ENCODE measurements around the gene RAB3GAP1. TPM values are rescaled to one million over a fixed set of nuclear protein-coding genes. Genes with fewer than 3 reads are reported as not detected.

RAB3GAP1 gene
- total RNA-seq, 1 experiment from 2014 or later = 32.0 TPM

- Histone ChIP-seq H2AK5ac (ENCODE audit: insufficient read length, low read length) (no peak overlapping the region), H3K9me3 (ENCODE audit: control insufficient read depth, low read depth, low read length) (no peaks in the 10 kb centered on the region), H3K79me1 (ENCODE audit: insufficient read depth, low read depth, low read length, poor library complexity, severe bottlenecking) (no peaks in the 10 kb centered on the region), H3K27me3 (ENCODE audit: insufficient read depth, low read length) (no peaks in the 10 kb centered on the region), H2BK120ac (ENCODE audit: low read depth, low read length, poor library complexity, severe bottlenecking) (no peak overlapping the region), H4K8ac (replicated peaks; ENCODE audit: insufficient read length, low read depth, low read length) (no peak overlapping the region), H3K4ac (ENCODE audit: low read depth, low read length) (no peak overlapping the region), H2AFZ (ENCODE audit: low read length) (no peak overlapping the region), H2BK12ac (ENCODE audit: insufficient read length, low read depth, low read length) (no peak overlapping the region), H3K79me2 (ENCODE audit: insufficient read depth, low read length) (no peaks in the 10 kb centered on the region), H3K27ac (ENCODE audit: insufficient read length, low read depth, low read length) (no peak overlapping the region), H4K5ac (ENCODE audit: insufficient read length, low read depth, low read length) (no peak overlapping the region), H4K91ac (ENCODE audit: insufficient read length, low read depth, low read length) (no peak overlapping the region), H3T11ph (ENCODE audit: low read length) (no peak overlapping the region), H3K4me2 (ENCODE audit: insufficient read depth, insufficient read length, low read length) (no peak overlapping the region), H3K18ac (ENCODE audit: insufficient read length, low read depth, low read length) (no peak overlapping the region), H2BK15ac (ENCODE audit: low read depth, low read length) (no peak overlapping the region), H3K9ac (ENCODE audit: extremely low read depth, insufficient read length, low read length) (no peak overlapping the region), H3K56ac (ENCODE audit: insufficient read length, low read depth, low read length) (no peak overlapping the region), H3K23ac (ENCODE audit: insufficient read length, low read depth, low read length) (no peak overlapping the region), H3K23me2 (ENCODE audit: insufficient read length, low read depth, low read length, poor library complexity, severe bottlenecking) (no peaks in the 10 kb centered on the region), H3K4me1 (ENCODE audit: insufficient read depth, low read length) (no peaks in the 10 kb centered on the region), H2BK5ac (ENCODE audit: insufficient read length, low read length) (no peak overlapping the region), H3K14ac (ENCODE audit: insufficient read depth, low read length) (no peak overlapping the region), H4K20me1 (ENCODE audit: control insufficient read depth, insufficient read depth, insufficient read length) (no peaks in the 10 kb centered on the region), H2BK20ac (ENCODE audit: low read depth, low read length, poor library complexity, severe bottlenecking) (no peak overlapping the region)
- no peak overlapping the region for H3K27ac Mint-ChIP-seq
- H3K4me1 Mint-ChIP-seq = peaks cover 2 to 3% of the 10 kb centered on the region in 2 experiments
- peaks cover 2 to 6% (median 3%) of the 10 kb centered on the region in 3 experiments; a peak in 4 of 7 replicates for H3K36me3 Mint-ChIP-seq (ENCODE audit: insufficient read depth in 1 of 3, low read depth in 3 of 3)
- H3K4me3 Mint-ChIP-seq = no peak overlapping the region
- H3K9me3 Mint-ChIP-seq = no peaks in the 10 kb centered on the region
- no peak for DNase-seq
- WGBS (ENCODE audit: extremely low coverage, insufficient read length, low lambda C conversion rate) = no CpG with 5 or more reads among the region's 2 CpGs
- TF ChIP-seq CTCF (conservative IDR thresholded peaks at IDR 0.05) = no peak
- no peaks in the 10 kb centered on the region for H3K27me3 Mint-ChIP-seq (ENCODE audit: low read depth)
Measured at GRCh38 chr2:135218426-135218825, 166.3 kb downstream of the RAB3GAP1 start.

Data from H9 (cell line).